Smooth muscle cell (in vitro differentiated cells): ENCODE measurements around the gene DLGAP1. TPM values are rescaled to one million over a fixed set of nuclear protein-coding genes. Genes with fewer than 3 reads are reported as not detected.

Experiments used
- DNase-seq: peaks from one replicate; lab custom pipeline; 2025; ENCODE audit not compliant: unreplicated experiment; lab: John Stamatoyannopoulos, UW
- H2AFZ ChIP-seq: fragments of 200-600 bp; sonication (generic); 2 replicates; pipeline ENCODE4 v1.6.0; 2016; ENCODE audit warnings: antibody characterized with exemption, low read depth, mild to moderate bottlenecking
- H3F3A ChIP-seq: fragments of 200-600 bp; sonication (generic); 2 replicates; pipeline ENCODE4 v1.6.0; 2017; ENCODE audit warnings: antibody characterized with exemption, low read depth
- H3K27ac ChIP-seq: fragments of 200-600 bp; sonication (generic); 2 replicates; pipeline ENCODE4 v1.5.1; 2016; ENCODE audit warnings: low read depth, mild to moderate bottlenecking
- H3K27me3 ChIP-seq: fragments of 200-600 bp; sonication (generic); 2 replicates; pipeline ENCODE4 v1.6.1; 2016; ENCODE audit warnings: low read depth, mild to moderate bottlenecking
- H3K36me3 ChIP-seq: fragments of 200-600 bp; sonication (generic); 2 replicates; pipeline ENCODE4 v1.5.1; 2016; ENCODE audit warnings: low read depth
- H3K4me1 ChIP-seq: fragments of 200-600 bp; sonication (generic); 2 replicates; pipeline ENCODE4 v1.5.1; 2016; ENCODE audit warnings: low read depth
- H3K4me2 ChIP-seq: fragments of 200-600 bp; sonication (generic); 2 replicates; pipeline ENCODE4 v1.6.0; 2016; ENCODE audit warnings: mild to moderate bottlenecking
- H3K4me3 ChIP-seq: fragments of 200-600 bp; sonication (generic); 2 replicates; pipeline ENCODE4 v1.5.1; 2016; ENCODE audit warnings: mild to moderate bottlenecking
- H3K79me2 ChIP-seq: fragments of 200-600 bp; sonication (generic); 2 replicates; pipeline ENCODE4 v1.6.0; 2016; ENCODE audit warnings: low read depth, mild to moderate bottlenecking
- H3K9ac ChIP-seq: fragments of 200-600 bp; sonication (generic); 2 replicates; pipeline ENCODE4 v1.6.0; 2016; ENCODE audit warnings: low read depth
- H3K9me3 ChIP-seq: fragments of 200-600 bp; sonication (generic); replicated peaks from 2 replicates; pipeline ENCODE4 v1.5.1; 2016; ENCODE audit warnings: low read depth
- H4K20me1 ChIP-seq: fragments of 200-600 bp; sonication (generic); 2 replicates; pipeline ENCODE4 v1.6.0; 2016; ENCODE audit warnings: low read depth
- CTCF ChIP-seq: fragments of 200-600 bp; sonication (generic); IDR thresholded peaks from 2 replicates; pipeline ENCODE4 v1.5.1; 2017; ENCODE audit warnings: borderline replicate concordance, mild to moderate bottlenecking, antibody characterized with exemption; ENCODE audit not compliant: insufficient read depth, poor library complexity, severe bottlenecking
- WGBS: methylation state at CpG from one replicate; pipeline ENCODE4 v1.1.7; 2016; ENCODE audit warnings: low lambda C conversion rate; 5-methylcytosine and 5-hydroxymethylcytosine counted together
- polyA plus RNA-seq: library from polyadenylated mRNA; unstranded; fragments of >200 nt; fragmentation: Nextera tagmentation; extraction: Ambion mirVana; gene quantifications from 2 replicates; pipeline ENCODE4 v1.2.1, GENCODE V29; 2016
- total RNA-seq: library from RNA; depleted of rRNA; stranded (reverse); fragments of >200 nt; gene quantifications from 2 replicates; pipeline ENCODE4 v1.2.3, GENCODE V29; 2014

DLGAP1 gene
- total and polyA plus RNA-seq, 2 experiments from 2014 or later, result 2.6 to 11.3 TPM

GRCh38 chr18:3902676-3903075 lies 552.4 kb downstream of the DLGAP1 start:
- Histone ChIP-seq H3K27ac (peak overlapping the region; percentile 81), H3K27me3 (no peaks in the 10 kb centered on the region), H3K4me1 (no peaks in the 10 kb centered on the region), H3K79me2 (no peaks in the 10 kb centered on the region), H3K4me2 (peak overlapping the region; percentile 38), H3F3A (no peaks in the 10 kb centered on the region), H3K9ac (no peak overlapping the region), H2AFZ (no peak overlapping the region), H3K4me3 (no peak overlapping the region), H3K9me3 (no peaks in the 10 kb centered on the region), H3K36me3 (no peaks in the 10 kb centered on the region), H4K20me1 (no peaks in the 10 kb centered on the region)
- no peak for DNase-seq
- TF ChIP-seq CTCF, result no peak
- WGBS, result 80% methylated on average over 2 of the region's 2 CpGs

DNA sequence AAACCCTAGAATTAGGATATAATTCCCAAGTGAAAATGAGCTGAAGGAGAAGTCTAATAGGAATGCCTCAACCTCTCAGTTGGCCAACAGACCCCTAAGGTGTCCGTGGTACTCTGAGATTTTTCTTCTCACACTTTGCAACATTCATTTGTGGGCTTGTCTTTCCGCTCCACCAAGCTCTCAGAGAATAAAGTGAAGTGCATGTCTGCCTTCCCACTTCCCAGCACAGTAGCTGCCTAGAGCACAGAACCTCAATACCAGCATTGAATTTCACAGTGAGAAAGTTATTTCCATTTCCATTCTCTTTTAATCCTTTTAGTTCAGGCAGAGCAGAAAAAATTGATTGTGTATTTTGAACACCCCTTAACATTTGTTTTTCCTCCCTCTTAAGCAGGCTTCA lies 553.3 kb downstream of the DLGAP1 start:
- Histone ChIP-seq H4K20me1 (no peaks in the 10 kb centered on the region), H3K27me3 (no peaks in the 10 kb centered on the region), H3K79me2 (no peaks in the 10 kb centered on the region), H3K4me1 (no peaks in the 10 kb centered on the region), H3K9me3 (no peaks in the 10 kb centered on the region), H3K36me3 (no peaks in the 10 kb centered on the region), H3K9ac (no peak overlapping the region), H3F3A (no peaks in the 10 kb centered on the region), H3K27ac (no peak overlapping the region), H2AFZ (no peak overlapping the region), H3K4me3 (no peak overlapping the region), H3K4me2 (no peak overlapping the region)
- no peak for DNase-seq
- 89% methylated on average over 2 of the region's 2 CpGs for WGBS
- TF ChIP-seq CTCF, result no peak

DNA sequence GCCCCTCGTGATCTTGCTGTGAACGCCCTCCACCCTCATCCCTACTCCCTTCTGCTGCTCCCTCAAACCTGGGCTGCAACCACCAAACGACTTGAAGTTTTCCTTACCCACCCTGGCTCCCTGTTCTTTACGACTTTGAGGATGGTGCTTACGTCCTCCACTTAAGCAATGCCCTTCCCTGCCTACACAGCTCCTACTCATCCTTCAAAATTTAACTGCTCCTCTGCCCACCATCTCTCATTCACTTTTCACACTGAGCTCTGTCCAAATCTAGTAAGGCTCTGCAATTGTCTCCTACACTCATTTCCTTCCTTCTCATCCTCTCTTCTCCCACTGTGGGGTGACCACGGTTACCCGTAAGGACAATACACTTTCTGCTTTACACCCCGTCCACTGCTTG lies 554.1 kb downstream of the DLGAP1 start:
- no peak overlapping the region for H3K9ac ChIP-seq
- no peak for TF ChIP-seq CTCF
- no peak overlapping the region for H2AFZ ChIP-seq
- WGBS, result 85% methylated on average over 8 of the region's 8 CpGs
- H3K4me3 ChIP-seq, result no peak overlapping the region
- H3K36me3 ChIP-seq, result no peaks in the 10 kb centered on the region
- H3K4me2 ChIP-seq, result no peak overlapping the region
- H3K4me1 ChIP-seq, result no peaks in the 10 kb centered on the region
- H3K27ac ChIP-seq, result no peak overlapping the region
- no peaks in the 10 kb centered on the region for H3K79me2 ChIP-seq
- no peaks in the 10 kb centered on the region for H3F3A ChIP-seq
- no peaks in the 10 kb centered on the region for H4K20me1 ChIP-seq
- DNase-seq, result no peak
- H3K9me3 ChIP-seq, result no peaks in the 10 kb centered on the region
- H3K27me3 ChIP-seq, result no peaks in the 10 kb centered on the region

GRCh38 chr18:3900327-3900726 lies 554.8 kb downstream of the DLGAP1 start:
- H3K4me3 ChIP-seq, result no peak overlapping the region
- TF ChIP-seq CTCF, result no peak
- no peak for DNase-seq

More at GRCh38 chr18:3900327-3900726, 554.8 kb downstream of the DLGAP1 start:
- Histone ChIP-seq H2AFZ (no peak overlapping the region), H3K27ac (no peak overlapping the region), H3K79me2 (no peaks in the 10 kb centered on the region), H3K4me1 (no peaks in the 10 kb centered on the region), H3F3A (no peaks in the 10 kb centered on the region), H3K36me3 (no peaks in the 10 kb centered on the region), H3K4me2 (no peak overlapping the region), H3K9me3 (no peaks in the 10 kb centered on the region), H3K9ac (no peak overlapping the region), H3K27me3 (no peaks in the 10 kb centered on the region), H4K20me1 (no peaks in the 10 kb centered on the region)
- WGBS, result 85% methylated on average over 2 of the region's 2 CpGs
